ENCODE measurements around the gene EXD3. TPM values are rescaled to one million over a fixed set of nuclear protein-coding genes. Genes with fewer than 3 reads are reported as not detected.

The EXD3 gene
- total and polyA plus RNA-seq, 2 of the 13 experiments (the other 11 are each of a cell fraction or from before 2014, with no cell fraction given) = 2.7 to 4.8 TPM

DNA sequence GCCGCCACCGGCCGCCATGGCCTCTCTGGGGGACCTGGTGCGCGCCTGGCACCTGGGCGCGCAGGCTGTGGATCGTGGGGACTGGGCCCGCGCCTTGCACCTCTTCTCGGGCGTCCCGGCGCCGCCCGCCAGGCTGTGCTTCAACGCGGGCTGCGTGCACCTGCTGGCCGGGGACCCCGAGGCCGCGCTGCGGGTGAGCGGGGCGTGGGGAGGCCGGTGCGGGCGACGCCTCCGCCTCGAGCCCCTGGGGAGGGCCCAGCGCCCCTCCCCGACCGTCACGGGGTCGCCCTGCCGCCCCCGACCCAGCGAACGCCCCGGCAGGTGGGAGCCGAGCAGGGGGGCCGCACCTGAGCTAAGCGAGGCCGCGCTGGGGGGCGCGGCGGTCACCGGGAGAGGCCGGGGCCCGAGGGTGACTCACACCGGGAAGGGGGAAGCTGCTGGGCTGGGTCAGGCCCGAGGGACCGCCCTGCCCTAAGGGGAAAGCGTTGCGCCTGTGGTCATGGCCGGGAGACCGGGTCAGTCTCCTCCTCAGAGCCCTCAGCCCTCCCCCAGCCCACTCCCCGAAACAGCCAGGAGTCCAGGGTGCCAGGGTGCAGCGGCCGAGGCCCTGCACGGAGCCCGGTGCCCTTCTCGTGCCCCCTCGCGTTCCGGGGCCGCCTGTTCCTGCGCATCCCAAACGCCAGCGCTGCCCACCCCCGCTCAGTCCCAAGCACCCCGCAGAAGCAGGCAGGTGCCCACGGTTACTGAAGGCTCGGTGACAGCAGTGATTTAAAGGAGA is 741 bp upstream of the EXD3 start (continued):
- TF ChIP-seq SOX13 (IDR thresholded peaks at IDR 0.05) = no peak
- no peak for TF ChIP-seq SOX13 (CRISPR knock-in tag; conservative IDR thresholded peaks at IDR 0.05 in 1 of 2, IDR thresholded peaks at IDR 0.05 in 1 of 2)
- peak; percentile 48; the same call in 1 of the 2 replicates for TF ChIP-seq ZBTB38 (CRISPR knock-in tag; IDR thresholded peaks at IDR 0.05)
- peak; percentile 21; the same call in 1 of the 2 replicates for TF ChIP-seq MTA1 (CRISPR knock-in tag; IDR thresholded peaks at IDR 0.05; ENCODE audit: borderline replicate concordance)
- TF ChIP-seq GABPB1 (CRISPR knock-in tag; IDR thresholded peaks at IDR 0.05) = peak; percentile 16; the same call in 1 of the 2 replicates
- TF ChIP-seq ZNF333 (CRISPR knock-in tag; IDR thresholded peaks at IDR 0.05; ENCODE audit: borderline replicate concordance) = no peak

DNA sequence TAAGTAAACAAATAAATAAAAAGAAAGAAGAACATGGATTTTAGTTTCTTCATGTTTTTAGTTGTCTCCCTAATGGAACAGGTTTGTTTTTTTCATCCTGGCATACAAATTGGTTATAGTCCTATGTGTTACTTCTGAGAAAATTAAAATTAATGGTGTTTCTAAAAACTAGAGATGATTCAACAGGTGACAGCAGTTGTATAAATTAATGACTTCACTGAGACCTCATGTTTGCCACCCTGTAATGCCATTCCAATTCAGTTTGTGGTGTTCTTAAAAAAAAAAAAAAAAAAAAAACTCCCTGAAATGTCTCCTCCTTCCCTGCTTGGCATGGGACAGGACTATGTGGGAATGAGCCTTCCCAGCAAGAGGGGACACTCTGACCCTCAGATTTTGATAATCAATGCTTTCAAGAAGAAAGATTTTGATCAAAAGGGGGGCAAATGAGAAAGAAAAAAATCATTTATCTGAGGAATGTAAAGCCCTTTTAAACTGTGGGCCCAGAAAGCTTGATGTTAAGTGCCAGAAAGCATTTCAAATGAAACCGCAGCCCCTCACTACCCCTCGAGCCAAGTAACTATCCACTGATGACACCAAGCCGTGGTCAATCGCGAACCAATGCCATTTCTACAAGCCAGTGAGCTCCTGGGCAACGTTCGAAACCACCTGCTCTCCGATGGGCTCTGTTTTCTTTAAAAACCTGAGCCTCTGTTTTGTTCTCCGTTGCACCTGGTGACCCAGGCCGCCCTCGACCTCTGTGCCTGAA is 941 bp downstream of the EXD3 start:
- Histone ChIP-seq H3K4me2 (ENCODE audit: low read depth, low read length) (peak overlapping the region; percentile 96), H3K27ac (ENCODE audit: extremely low read length, insufficient read depth, low read length) (peak overlapping the region; percentile 69), H3K9me3 (ENCODE audit: low read length) (no peaks in the 10 kb centered on the region), H4K20me1 (ENCODE audit: insufficient read depth, low read length) (no peaks in the 10 kb centered on the region), H3K9ac (ENCODE audit: insufficient read depth, low read depth, low read length) (peak overlapping the region; percentile 88), H3K4me3 (replicated peaks in 1 of 3; ENCODE audit: insufficient read depth in 1 of 3, low read depth in 2 of 3, low read length in 3 of 3) (peak overlapping the region; percentile 66 to 99 (median 96)), H2AFZ (ENCODE audit: low read length) (peak overlapping the region; percentile 63), H3K4me1 (ENCODE audit: insufficient read depth, low read length) (peaks cover 21% of the 10 kb centered on the region), H3K27me3 (ENCODE audit: control insufficient read depth in 1 of 2, insufficient read depth in 2 of 2, low read length in 2 of 2) (no peaks in the 10 kb centered on the region; a peak in 1 of 5 replicates), H3K79me2 (ENCODE audit: insufficient read depth, low read length) (peaks cover 18% of the 10 kb centered on the region), H3K36me3 (replicated peaks in 1 of 2; ENCODE audit: control insufficient read depth in 1 of 2, insufficient read depth in 2 of 2, low read length in 2 of 2) (no peaks in the 10 kb centered on the region)
- in situ Hi-C loops (cut with HindIII; ENCODE audit: extremely low pct_ligation_motif_present, low pct_unique_long_range_greater_than_20kb) = no loop called here
- ChIA-PET POLR2A (interaction anchor here (1.1 to 3.2 kb wide), 7 partner anchors 14 to 167 kb away, joined by 4 to 26 read pairs (median 7); partner anchors contain the start of genes ENTPD8, MRPL41, NELFB and NSMF), CTCF (ENCODE audit: low intra/inter-chr PET ratio, low total read pairs) (no interaction called here)
- no peak for ATAC-seq
- TF ChIP-seq, protein P1, sequence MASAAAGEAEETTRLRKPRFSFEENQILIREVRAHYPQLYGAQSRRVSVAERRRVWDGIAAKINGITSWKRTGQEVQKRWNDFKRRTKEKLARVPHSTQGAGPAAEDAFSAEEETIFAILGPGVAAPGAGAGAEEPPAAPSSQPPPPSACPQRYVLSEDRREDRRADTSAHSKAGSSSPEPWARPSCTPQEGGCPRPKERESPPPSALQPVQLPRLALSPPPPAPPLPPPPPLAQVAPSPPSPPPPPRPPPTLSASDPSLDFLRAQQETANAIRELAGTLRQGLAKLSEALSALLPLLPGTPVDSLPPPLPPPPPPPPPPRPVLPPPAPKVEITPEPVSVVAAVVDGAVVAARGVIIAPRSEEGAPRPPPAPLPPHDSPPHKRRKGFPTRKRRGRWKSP (CRISPR knock-in tag; IDR thresholded peaks at IDR 0.05) = no peak
- TF ChIP-seq ZNF746 (CRISPR knock-in tag; IDR thresholded peaks at IDR 0.05) (0 out of 2 replicates have a peak, but pooled peaks have one; percentile 2), LCORL (IDR thresholded peaks at IDR 0.05) (no peak), LCORL (CRISPR knock-in tag; IDR thresholded peaks at IDR 0.05) (0 out of 2 replicates have a peak, but pooled peaks have one; percentile 5)
- TF ChIP-seq, protein P2, sequence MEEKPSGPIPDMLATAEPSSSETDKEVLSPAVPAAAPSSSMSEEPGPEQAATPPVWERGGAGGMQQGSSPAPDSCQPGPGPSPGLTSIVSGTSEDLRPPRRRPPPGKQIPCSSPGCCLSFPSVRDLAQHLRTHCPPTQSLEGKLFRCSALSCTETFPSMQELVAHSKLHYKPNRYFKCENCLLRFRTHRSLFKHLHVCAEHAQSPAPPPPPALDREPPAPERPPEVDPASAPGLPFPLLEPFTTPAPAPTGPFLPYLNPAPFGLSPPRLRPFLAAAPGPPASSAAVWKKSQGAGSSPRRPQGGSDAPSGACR (CRISPR knock-in tag; IDR thresholded peaks at IDR 0.05) = 0 out of 2 replicates have a peak, but pooled peaks have one; percentile 7
- 2% methylated on average over 10 of the region's 11 CpGs for WGBS (ENCODE audit: low lambda C conversion rate)
- FAIRE-seq = no peak
- DNase-seq (ENCODE audit: low spot score) = no peak
- TSS peak; percentile 69 for BruUV-seq (replicated peaks)
- intact Hi-C loops (cut with micrococcal nuclease; ENCODE audit: unreplicated experiment) = no loop called here
